ENCODE data around the gene LDLRAD3.
A peak's percentile ranks its signal among the peaks of the same experiment; 100 is the strongest.

The LDLRAD3 gene

DNA sequence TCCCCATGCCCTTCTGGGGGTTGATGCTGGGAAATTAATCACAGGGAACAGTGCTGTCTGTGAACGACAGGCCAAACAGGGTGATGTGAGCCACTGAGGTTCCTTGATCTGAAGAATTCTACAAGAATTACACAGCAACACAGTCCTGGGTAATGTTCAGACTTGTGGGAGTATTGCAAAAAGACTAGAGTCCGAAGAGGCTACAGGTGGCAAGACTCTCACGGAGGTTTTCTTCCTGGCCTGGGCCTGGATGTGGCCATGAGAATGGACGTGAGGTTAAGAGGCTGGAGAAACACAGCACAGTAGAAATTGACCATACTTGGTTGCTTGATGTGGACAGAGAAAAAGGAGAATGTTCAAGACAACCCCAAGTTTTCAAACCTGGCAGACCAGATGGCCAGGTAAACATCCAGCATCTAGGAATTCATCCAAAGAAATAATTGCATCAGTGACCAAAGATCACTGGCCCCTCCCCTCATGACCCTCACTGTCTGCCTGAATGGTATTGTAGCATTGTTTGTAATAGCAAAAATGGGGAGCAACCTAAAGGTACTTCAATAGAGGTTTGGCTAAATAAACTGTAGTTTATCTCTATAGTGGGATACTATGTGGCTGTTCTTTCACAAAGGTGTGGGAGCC is 274.5 kb downstream of the LDLRAD3 start:
- no peak for DNase-seq

GRCh38 chr11:36219996-36220395 is 276.1 kb downstream of the LDLRAD3 start:
- no peak for DNase-seq

DNA sequence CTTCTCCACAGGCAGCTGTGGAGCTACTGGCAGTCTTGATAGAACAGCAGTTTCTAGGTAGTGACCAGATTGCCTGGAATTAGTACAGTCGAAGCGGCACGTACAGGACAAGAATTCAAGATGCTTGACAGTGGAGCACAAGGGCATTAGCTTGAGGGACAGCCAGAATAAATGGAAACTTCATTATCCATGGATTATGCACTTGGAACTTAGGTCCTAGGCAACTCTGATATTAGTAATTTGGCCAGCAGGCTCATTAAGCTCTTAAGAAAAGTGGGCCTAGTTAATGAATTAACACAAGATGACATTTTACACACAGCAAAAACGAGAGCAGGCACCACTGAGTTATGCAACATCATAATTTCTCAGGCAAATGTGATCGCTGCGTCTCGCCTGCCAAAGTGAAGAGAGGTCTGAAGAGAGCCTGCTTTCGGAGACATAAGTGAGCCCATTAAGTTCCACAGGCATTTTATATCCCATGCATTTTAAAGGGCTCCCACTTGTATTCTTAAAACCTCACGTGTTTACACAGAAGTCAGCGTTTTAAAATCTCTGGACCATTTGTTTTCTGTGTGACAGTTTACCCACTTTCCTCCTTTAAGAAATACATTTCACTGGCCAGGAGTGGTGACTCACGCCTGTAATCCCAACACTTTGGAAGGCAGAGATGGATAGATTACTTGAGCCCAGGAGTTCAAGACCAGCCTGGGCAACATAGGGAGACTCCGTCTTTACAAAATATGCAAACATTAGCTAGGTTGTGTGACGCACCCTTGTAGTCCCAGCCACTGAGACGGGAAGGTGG is 279.2 kb downstream of the LDLRAD3 start:
- peak; percentile 70 for DNase-seq

DNA sequence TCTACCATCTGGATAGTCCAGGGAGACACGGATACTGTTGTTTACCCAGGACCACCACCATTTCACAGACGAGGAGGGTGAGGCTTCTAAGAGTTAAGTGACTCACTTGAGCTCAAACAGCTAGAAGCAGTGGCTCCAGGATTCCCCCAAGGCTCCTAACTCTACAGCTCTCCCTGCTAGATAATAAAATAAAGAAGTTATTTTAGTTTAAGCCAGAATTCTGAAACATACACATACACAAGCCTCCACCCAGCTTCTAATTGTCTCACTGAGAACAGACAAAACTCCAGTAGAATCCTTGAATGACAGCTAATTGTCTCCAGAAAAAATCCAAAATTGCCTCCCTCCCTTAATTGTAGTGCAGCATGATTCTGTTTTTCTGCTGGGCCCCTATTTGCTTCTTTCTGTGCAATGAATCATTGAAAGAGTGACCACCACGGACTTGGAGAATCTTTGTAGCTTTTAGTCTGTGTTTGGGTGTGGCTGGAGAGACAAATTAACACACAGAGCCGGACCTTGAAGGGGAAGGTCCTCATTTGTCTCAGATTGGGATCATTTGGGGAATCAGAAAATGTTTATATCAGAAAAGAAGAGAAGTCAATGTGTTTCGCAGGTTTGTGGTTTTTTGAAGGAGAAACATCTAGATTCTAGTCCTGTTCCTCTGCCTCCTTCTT is 280.5 kb downstream of the LDLRAD3 start:
- no peak for DNase-seq

- DNase-seq, result no peak
Observed at GRCh38 chr11:36227044-36227443, 283.2 kb downstream of the LDLRAD3 start.

DNA sequence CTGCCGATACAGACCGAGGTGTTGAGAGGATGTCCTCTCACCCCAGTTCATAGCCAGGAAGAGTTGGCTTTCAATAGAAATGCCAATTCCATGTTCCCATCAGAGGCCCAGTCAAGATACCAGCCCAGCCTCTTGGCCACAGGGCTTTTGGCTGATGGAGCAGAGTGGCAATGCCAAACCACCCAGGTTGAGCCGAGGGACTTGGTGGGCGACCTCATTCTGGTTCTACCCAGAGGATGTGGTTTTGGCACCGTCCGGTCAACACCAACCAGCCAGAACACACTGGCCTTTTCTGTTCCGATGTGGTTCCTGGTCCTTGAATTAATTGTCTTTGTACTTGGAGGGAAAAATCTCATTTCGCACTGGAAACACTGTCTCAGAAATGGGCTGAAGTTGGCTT is 284.8 kb downstream of the LDLRAD3 start:
- DNase-seq, result no peak

GRCh38 chr11:36229091-36229705 is 285.3 kb downstream of the LDLRAD3 start:
- DNase-seq, result no peak

- DNase-seq, result peak; percentile 72
Observed at GRCh38 chr11:36230779-36231699, 287.2 kb downstream of the LDLRAD3 start.

GRCh38 chr11:36233204-36233603 is 289.3 kb downstream of the LDLRAD3 start:
- DNase-seq, result no peak

DNA sequence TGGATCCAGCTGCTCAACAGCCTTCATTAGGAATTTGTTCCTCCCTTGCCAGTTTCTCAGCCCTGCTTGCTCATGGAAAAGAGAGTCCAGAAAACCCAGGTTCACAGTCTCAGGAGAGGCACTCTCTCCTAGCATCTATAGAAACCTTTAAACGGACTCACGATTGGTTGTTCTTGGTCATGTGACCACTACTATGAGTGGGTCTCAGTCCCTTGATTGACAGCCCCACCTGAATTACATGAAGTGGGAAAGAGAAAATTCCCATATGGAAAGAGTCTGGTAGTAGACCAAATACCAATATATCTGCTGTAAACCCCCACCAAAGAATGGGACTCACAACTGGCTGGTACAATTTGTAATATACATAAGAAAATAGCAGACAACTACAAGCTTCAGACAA is 291.0 kb downstream of the LDLRAD3 start:
- DNase-seq, result no peak

- DNase-seq, result no peak
Observed at GRCh38 chr11:36235750-36236149, 291.9 kb downstream of the LDLRAD3 start.

GRCh38 chr11:36237391-36237790 is 293.5 kb downstream of the LDLRAD3 start:
- DNase-seq, result no peak

- DNase-seq, result no peak
Observed at GRCh38 chr11:36238036-36238631, 294.3 kb downstream of the LDLRAD3 start.

- DNase-seq, result no peak
Observed at GRCh38 chr11:36238881-36239280, 295.0 kb downstream of the LDLRAD3 start.

- DNase-seq, result no peak
Observed at GRCh38 chr11:36239636-36240035, 295.8 kb downstream of the LDLRAD3 start.

DNA sequence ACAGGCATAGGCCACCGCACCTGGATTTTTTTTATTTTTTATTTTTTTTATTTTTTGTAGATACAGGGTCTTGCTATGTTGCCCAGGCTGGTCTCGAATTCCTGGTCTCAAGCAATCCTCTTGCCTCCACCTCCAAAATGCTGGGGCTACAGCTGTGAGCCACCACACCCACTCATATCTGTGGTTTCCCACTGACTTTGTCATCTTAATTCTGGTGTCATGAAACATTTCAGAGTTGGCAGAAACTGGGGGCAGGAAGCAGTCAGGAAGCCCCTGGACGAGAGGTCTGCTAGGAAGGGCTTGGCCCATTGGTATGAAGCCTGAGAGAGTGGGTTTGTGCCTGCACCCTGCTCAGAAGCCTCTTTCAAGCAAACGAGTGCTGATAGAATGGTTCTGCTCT is 296.3 kb downstream of the LDLRAD3 start:
- DNase-seq, result no peak

- peak; percentile 71 for DNase-seq
Observed at GRCh38 chr11:36240801-36241200, 296.9 kb downstream of the LDLRAD3 start.

GRCh38 chr11:36241497-36241896 is 297.6 kb downstream of the LDLRAD3 start:
- DNase-seq, result no peak

GRCh38 chr11:36243641-36244040 is 299.8 kb downstream of the LDLRAD3 start:
- no peak for DNase-seq

DNA sequence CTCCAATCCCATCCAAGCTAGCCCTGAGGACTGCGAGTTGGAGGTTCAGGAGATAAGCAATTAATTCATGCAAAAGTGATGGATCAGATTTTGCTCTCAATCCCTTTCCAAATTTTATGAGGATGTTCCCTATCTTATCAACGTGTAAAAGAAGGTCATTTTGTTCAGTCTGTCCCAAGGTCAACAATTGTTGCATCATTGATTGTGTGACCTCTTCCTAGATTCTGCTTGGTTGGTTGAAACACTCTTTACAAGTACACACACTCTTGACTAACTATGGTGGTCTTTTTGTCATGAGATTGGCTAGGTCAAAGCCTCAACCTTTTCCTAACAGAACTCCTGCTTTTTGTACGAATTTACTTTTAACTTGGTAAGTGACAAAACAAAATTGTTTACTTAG is 303.6 kb downstream of the LDLRAD3 start:
- DNase-seq, result no peak

DNA sequence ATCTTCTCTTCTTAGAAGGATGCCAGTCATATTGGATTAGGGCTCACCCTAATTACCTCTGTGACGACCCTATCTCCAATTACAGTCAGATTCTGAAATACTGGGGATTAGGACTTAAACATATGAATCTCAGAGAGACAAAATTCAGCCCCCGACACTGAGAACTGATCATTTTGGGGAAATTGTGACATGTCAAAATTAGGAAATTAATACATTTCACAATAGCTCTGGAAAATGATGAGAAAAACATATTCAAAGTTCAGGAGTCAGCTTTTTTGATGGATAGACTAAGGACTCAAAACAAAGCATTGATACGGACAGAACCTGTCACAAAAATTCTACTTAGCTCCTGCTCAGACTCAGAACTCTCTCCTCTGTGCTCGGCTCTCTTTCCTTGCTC is 304.6 kb downstream of the LDLRAD3 start:
- no peak for DNase-seq

GRCh38 chr11:36249246-36249645 is 305.4 kb downstream of the LDLRAD3 start:
- DNase-seq, result no peak

All from eye (tissue), 1 donor.